ENCODE measurements around the gene ADGRF3. TPM values are rescaled to one million over a fixed set of nuclear protein-coding genes. Genes with fewer than 3 reads are reported as not detected.
A peak's percentile ranks its signal among the peaks of the same experiment; 100 is the strongest.
"Not testable (repeated sequence)": the region's sequence is repeated elsewhere in the genome, so short reads cannot be mapped to it uniquely, and the experiment has no call there.

Gene ADGRF3
- total RNA-seq, 1 experiment from 2014 or later = not detected

- H3K4me3 ChIP-seq (ENCODE audit: low read depth in 2 of 2, low read length in 2 of 2) = no peak overlapping the region
- in situ Hi-C loops (cut with HindIII; ENCODE audit: low pct_unique_long_range_greater_than_20kb, low sequenced_read_pairs) = no loop called here
- ChIA-PET CTCF (no interaction called here), POLR2A (no interaction called here)
- no peak for TF ChIP-seq REST (IDR thresholded peaks at IDR 0.05; ENCODE audit: insufficient read depth in 1 of 2, low read depth in 2 of 2, low read length in 1 of 2)
- no peak for TF ChIP-seq POLR2AphosphoS5 (IDR thresholded peaks at IDR 0.05; ENCODE audit: low read depth, low read length)
- TF ChIP-seq TCF7L2 (IDR thresholded peaks at IDR 0.05; ENCODE audit: low read depth, low read length) = no peak
- peak; percentile 94 for TF ChIP-seq CTCF (IDR thresholded peaks at IDR 0.05)
- TF ChIP-seq SIN3A (IDR thresholded peaks at IDR 0.05; ENCODE audit: borderline replicate concordance, insufficient read depth, low read depth, low read length) = no peak
- H3K27ac ChIP-seq (ENCODE audit: low read length) = no peak overlapping the region
- BruUV-seq (replicated peaks) = no TSS peak
- H3K36me3 ChIP-seq (ENCODE audit: control insufficient read depth, insufficient read depth, low read length) = no peaks in the 10 kb centered on the region
- intact Hi-C loops (cut with micrococcal nuclease; ENCODE audit: unreplicated experiment) = loop anchor here (10.0 kb wide), 1 partner anchor 85 kb away; the partner anchor contains the start of genes HADHA and HADHB
- ATAC-seq = peak; percentile 98
- H3K4me1 ChIP-seq (ENCODE audit: control insufficient read depth, insufficient read depth, low read length) = no peaks in the 10 kb centered on the region
- peak; percentile 71 for DNase-seq (ENCODE audit: low read depth, low spot score)
- no peaks in the 10 kb centered on the region for H3K27me3 ChIP-seq (ENCODE audit: control insufficient read depth, insufficient read depth, low read length)
- H3K9me3 ChIP-seq (ENCODE audit: control insufficient read depth, insufficient read depth, low read depth, low read length) = no peaks in the 10 kb centered on the region
Observed at GRCh38 chr2:26330114-26330549, 16.5 kb downstream of the ADGRF3 start.

GRCh38 chr2:26329083-26329482 lies 17.5 kb downstream of the ADGRF3 start:
- CTCF ChIA-PET = interaction anchor here (0.6 kb wide), 1 partner anchor 86 kb away, joined by 3 read pairs; no protein-coding TSS in a partner anchor

More at GRCh38 chr2:26329083-26329482, 17.5 kb downstream of the ADGRF3 start:
- BruUV-seq (replicated peaks); H3K9me3 ChIP-seq (ENCODE audit: control insufficient read depth, insufficient read depth, low read depth, low read length); H3K4me1 ChIP-seq (ENCODE audit: control insufficient read depth, insufficient read depth, low read length); DNase-seq (ENCODE audit: low read depth, low spot score); in situ Hi-C loops (cut with HindIII; ENCODE audit: low pct_unique_long_range_greater_than_20kb, low sequenced_read_pairs); POLR2A ChIA-PET; intact Hi-C loops (cut with micrococcal nuclease; ENCODE audit: unreplicated experiment); H3K27ac ChIP-seq (ENCODE audit: low read length); H3K27me3 ChIP-seq (ENCODE audit: control insufficient read depth, insufficient read depth, low read length); H3K36me3 ChIP-seq (ENCODE audit: control insufficient read depth, insufficient read depth, low read length); ATAC-seq; H3K4me3 ChIP-seq (ENCODE audit: low read depth in 2 of 2, low read length in 2 of 2): not testable (repeated sequence)
